Tibial artery (tissue), 4 donors: ENCODE measurements around the gene FUZ.

ENCODE experiments used
- DNase-seq, 2 donors: peaks; one replicate each; pipeline ENCODE4 v3.0.0-alpha.2; 2019
- H3K27ac ChIP-seq, 2 donors: fragments of 200-600 bp; sonication (generic) in 1 of 2; 1 replicate in 1 of 2; 2 replicates in 1 of 2; pipeline ENCODE4 v1.5.1; 2018 to 2019; ENCODE audit warnings: mild to moderate bottlenecking in 1 of 2
- H3K27me3 ChIP-seq, 2 donors: fragments of 200-600 bp; sonication (generic) in 1 of 2; one replicate each; pipeline versions ENCODE4 v1.5.1 to v1.6.0; 2016 to 2019
- H3K36me3 ChIP-seq, 3 donors: fragments of 200-600 bp; sonication (generic) in 2 of 3; one replicate each; pipeline ENCODE4 v1.5.1; 2016 to 2019; ENCODE audit warnings: mild to moderate bottlenecking in 2 of 3
- H3K4me1 ChIP-seq, 4 donors: fragments of 200-600 bp; sonication (generic) in 2 of 4; 1 replicate in 3 of 4; 2 replicates in 1 of 4; pipeline ENCODE4 v1.5.1; 2016 to 2019
- H3K4me3 ChIP-seq, 2 donors: fragments of 200-600 bp; sonication (generic) in 1 of 2; 1 replicate in 1 of 2; 2 replicates in 1 of 2; pipeline ENCODE4 v1.5.1; 2018 to 2019; ENCODE audit warnings: mild to moderate bottlenecking in 2 of 2
- H3K9me3 ChIP-seq, 3 donors: fragments of 200-600 bp; sonication (generic) in 1 of 3; one replicate each; pipeline ENCODE4 v1.5.1; 2016 to 2019
- CTCF ChIP-seq, 2 experiments: fragments of 200-600 bp in 1 of 2; fragments of 450-650 bp in 1 of 2; IDR thresholded peaks; one replicate each; pipeline ENCODE4 v1.5.1; 2017 to 2019; ENCODE audit warnings: antibody characterized with exemption in 2 of 2, mild to moderate bottlenecking in 1 of 2, moderate library complexity in 1 of 2
- intact Hi-C: fragments of 100-400 bp; cut with DNase I; formaldehyde crosslinking; loops from one replicate; pipeline ENCODE4 v1.15.0; 2023; ENCODE audit warnings: low total_unique reads

The FUZ gene

GRCh38 chr19:49780861-49781260, 32.2 kb downstream of the FUZ start:
- no peak for DNase-seq
- Histone ChIP-seq H3K4me1 (no peaks in the 10 kb centered on the region), H3K4me3 (no peak overlapping the region), H3K36me3 (peaks cover 18 to 49% (median 36%) of the 10 kb centered on the region in 3 donors), H3K9me3 (no peaks in the 10 kb centered on the region), H3K27me3 (no peaks in the 10 kb centered on the region), H3K27ac (no peak overlapping the region)
- intact Hi-C loops, result no loop called here
- no peak for TF ChIP-seq CTCF (IDR thresholded peaks at IDR 0.05)

- no peak for TF ChIP-seq CTCF (IDR thresholded peaks at IDR 0.05)
- intact Hi-C loops, result no loop called here
- no peak overlapping the region for H3K27ac ChIP-seq
- no peaks in the 10 kb centered on the region for H3K4me1 ChIP-seq
- DNase-seq, result no peak
- H3K27me3 ChIP-seq, result no peaks in the 10 kb centered on the region
- H3K9me3 ChIP-seq, result no peaks in the 10 kb centered on the region
- peaks cover 18 to 46% (median 44%) of the 10 kb centered on the region in 3 donors for H3K36me3 ChIP-seq
- H3K4me3 ChIP-seq, result no peak overlapping the region
These were observed 33.1 kb downstream of the FUZ start for GRCh38 chr19:49779731-49780555.

- DNase-seq, result no peak
- no peaks in the 10 kb centered on the region for H3K9me3 ChIP-seq
- H3K27ac ChIP-seq, result no peak overlapping the region
- H3K27me3 ChIP-seq, result no peaks in the 10 kb centered on the region
- peaks cover 0 to 20% (median 15%) of the 10 kb centered on the region in 3 donors for H3K36me3 ChIP-seq
- H3K4me3 ChIP-seq, result no peak overlapping the region
- intact Hi-C loops, result no loop called here
- TF ChIP-seq CTCF (IDR thresholded peaks at IDR 0.05), result no peak
- H3K4me1 ChIP-seq, result no peaks in the 10 kb centered on the region
These were observed 36.7 kb downstream of the FUZ start for GRCh38 chr19:49776371-49776764.

- Histone ChIP-seq H3K9me3 (no peaks in the 10 kb centered on the region), H3K4me3 (no peak overlapping the region), H3K4me1 (no peaks in the 10 kb centered on the region), H3K27me3 (no peaks in the 10 kb centered on the region), H3K36me3 (peaks cover 0 to 19% (median 14%) of the 10 kb centered on the region in 3 donors), H3K27ac (no peak overlapping the region)
- no peak for TF ChIP-seq CTCF (IDR thresholded peaks at IDR 0.05)
- no peak for DNase-seq
- intact Hi-C loops, result no loop called here
These were observed 37.2 kb downstream of the FUZ start for GRCh38 chr19:49775742-49776370.

GRCh38 chr19:49774969-49775368, 38.1 kb downstream of the FUZ start:
- no peaks in the 10 kb centered on the region for H3K9me3 ChIP-seq
- H3K4me3 ChIP-seq, result no peak overlapping the region
- peaks cover 0 to 19% (median 14%) of the 10 kb centered on the region in 3 donors for H3K36me3 ChIP-seq
- H3K27ac ChIP-seq, result no peak overlapping the region
- no peaks in the 10 kb centered on the region for H3K4me1 ChIP-seq
- DNase-seq, result no peak
- H3K27me3 ChIP-seq, result no peaks in the 10 kb centered on the region
- intact Hi-C loops, result no loop called here
- TF ChIP-seq CTCF (IDR thresholded peaks at IDR 0.05), result no peak
